GM12878 (cell line): Measurements from ENCODE around the gene OGFR. TPM values are rescaled to one million over a fixed set of nuclear protein-coding genes. Genes with fewer than 3 reads are reported as not detected.

Source experiments
- CHD1 ChIP-seq: IDR thresholded peaks from 2 replicates; pipeline ENCODE4 v1.6.1; 2012; ENCODE audit warnings: low read depth, low read length, improper control_type of control experiment
- HDAC6 ChIP-seq: fragments of 200-600 bp; sonication (generic); IDR thresholded peaks from one replicate; pipeline ENCODE4 v1.8.0; 2017; ENCODE audit warnings: antibody characterized with exemption; ENCODE audit not compliant: unreplicated experiment
- MLLT1 ChIP-seq: fragments of 450-650 bp; IDR thresholded peaks from 2 replicates; pipeline ENCODE4 v1.6.1; 2016; ENCODE audit warnings: mild to moderate bottlenecking
- RAD21 ChIP-seq: IDR thresholded peaks from 2 replicates; pipeline ENCODE4 v1.6.1; 2011; ENCODE audit warnings: mild to moderate bottlenecking, low read depth, low read length, moderate library complexity; ENCODE audit not compliant: insufficient read depth
- RUNX3 ChIP-seq: IDR thresholded peaks from 2 replicates; pipeline ENCODE4 v1.6.1; 2012; ENCODE audit warnings: low read length, inconsistent platforms
- ZNF687 ChIP-seq: fragments of 450-650 bp; IDR thresholded peaks from 2 replicates; pipeline ENCODE4 v1.6.1; 2017; ENCODE audit warnings: mild to moderate bottlenecking, moderate library complexity
- polyA plus RNA-seq, 11 experiments: library from polyadenylated mRNA; depleted of rRNA in 4 of 11; unstranded in 6 of 11; stranded (reverse) in 5 of 11; fragments of >200 nt; fragmentation: Nextera tagmentation in 4 of 11; fragmentation: Illumina TruSeq in 1 of 11; extraction: Ambion mirVana in 4 of 11; extraction: Trizol in 1 of 11; gene quantifications; 1 replicate in 1 of 11; 2 replicates in 10 of 11; pipeline versions ENCODE4 v1.2.1 to v1.2.3, GENCODE V29; 2011 to 2016; ENCODE audit warnings: inconsistent platforms in 2 of 11, missing spikeins in 2 of 11, low read depth in 1 of 11
- total RNA-seq, 4 experiments: library from RNA; depleted of rRNA in 3 of 4; stranded (reverse); fragments of >200 nt in 3 of 4; fragmentation: Illumina TruSeq in 1 of 4; extraction: Trizol in 1 of 4; gene quantifications; 2 replicates each; pipeline versions ENCODE4 v1.2.1 to v1.2.3, GENCODE V29; 2013 to 2021
- TF ChIP-seq, protein P1 (sequence below): fragments of 450-650 bp; IDR thresholded peaks from 2 replicates; pipeline ENCODE4 v1.6.1; 2018; ENCODE audit warnings: mild to moderate bottlenecking, low read depth, moderate library complexity; ENCODE audit not compliant: partially characterized antibody
- TF ChIP-seq, protein P2 (sequence below): fragments of 450-650 bp; IDR thresholded peaks from 2 replicates; pipeline ENCODE4 v1.6.1; 2014; ENCODE audit warnings: mild to moderate bottlenecking

Gene OGFR
- total and polyA plus RNA-seq, 10 of the 15 experiments (the other 5 are each of a cell fraction or from before 2014, with no cell fraction given) = 0.72 to 62.1 (median 27.3) TPM

GRCh38 chr20:62821726-62822210, 17.1 kb downstream of the OGFR start (continued):
- TF ChIP-seq, protein P1, sequence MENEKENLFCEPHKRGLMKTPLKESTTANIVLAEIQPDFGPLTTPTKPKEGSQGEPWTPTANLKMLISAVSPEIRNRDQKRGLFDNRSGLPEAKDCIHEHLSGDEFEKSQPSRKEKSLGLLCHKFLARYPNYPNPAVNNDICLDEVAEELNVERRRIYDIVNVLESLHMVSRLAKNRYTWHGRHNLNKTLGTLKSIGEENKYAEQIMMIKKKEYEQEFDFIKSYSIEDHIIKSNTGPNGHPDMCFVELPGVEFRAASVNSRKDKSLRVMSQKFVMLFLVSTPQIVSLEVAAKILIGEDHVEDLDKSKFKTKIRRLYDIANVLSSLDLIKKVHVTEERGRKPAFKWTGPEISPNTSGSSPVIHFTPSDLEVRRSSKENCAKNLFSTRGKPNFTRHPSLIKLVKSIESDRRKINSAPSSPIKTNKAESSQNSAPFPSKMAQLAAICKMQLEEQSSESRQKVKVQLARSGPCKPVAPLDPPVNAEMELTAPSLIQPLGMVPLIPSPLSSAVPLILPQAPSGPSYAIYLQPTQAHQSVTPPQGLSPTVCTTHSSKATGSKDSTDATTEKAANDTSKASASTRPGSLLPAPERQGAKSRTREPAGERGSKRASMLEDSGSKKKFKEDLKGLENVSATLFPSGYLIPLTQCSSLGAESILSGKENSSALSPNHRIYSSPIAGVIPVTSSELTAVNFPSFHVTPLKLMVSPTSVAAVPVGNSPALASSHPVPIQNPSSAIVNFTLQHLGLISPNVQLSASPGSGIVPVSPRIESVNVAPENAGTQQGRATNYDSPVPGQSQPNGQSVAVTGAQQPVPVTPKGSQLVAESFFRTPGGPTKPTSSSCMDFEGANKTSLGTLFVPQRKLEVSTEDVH = no peak
- TF ChIP-seq CHD1 (no peak), HDAC6 (no peak), MLLT1 (no peak), RUNX3 (no peak), ZNF687 (no peak), RAD21 (no peak)
- TF ChIP-seq, protein P2, sequence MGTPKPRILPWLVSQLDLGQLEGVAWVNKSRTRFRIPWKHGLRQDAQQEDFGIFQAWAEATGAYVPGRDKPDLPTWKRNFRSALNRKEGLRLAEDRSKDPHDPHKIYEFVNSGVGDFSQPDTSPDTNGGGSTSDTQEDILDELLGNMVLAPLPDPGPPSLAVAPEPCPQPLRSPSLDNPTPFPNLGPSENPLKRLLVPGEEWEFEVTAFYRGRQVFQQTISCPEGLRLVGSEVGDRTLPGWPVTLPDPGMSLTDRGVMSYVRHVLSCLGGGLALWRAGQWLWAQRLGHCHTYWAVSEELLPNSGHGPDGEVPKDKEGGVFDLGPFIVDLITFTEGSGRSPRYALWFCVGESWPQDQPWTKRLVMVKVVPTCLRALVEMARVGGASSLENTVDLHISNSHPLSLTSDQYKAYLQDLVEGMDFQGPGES = no peak
